HT-29 (cell line): Measurements from ENCODE around the gene ADAMTSL1. TPM values are rescaled to one million over a fixed set of nuclear protein-coding genes. Genes with fewer than 3 reads are reported as not detected.

Experiments used
- DNase-seq: peaks from one replicate; pipeline ENCODE4 v3.0.0-alpha.2; 2015; ENCODE audit warnings: low spot score
- total RNA-seq: library from RNA; depleted of rRNA; stranded (reverse); fragments of >200 nt; shearing (Covaris generic); gene quantifications from 2 replicates; pipeline ENCODE4 v1.2.3, GENCODE V29; 2014

The ADAMTSL1 gene
- total RNA-seq, 1 experiment from 2014 or later, result not detected

- DNase-seq, result no peak
Observed at GRCh38 chr9:18700714-18701113, 226.8 kb downstream of the ADAMTSL1 start.

GRCh38 chr9:18703151-18703900 lies 229.4 kb downstream of the ADAMTSL1 start:
- DNase-seq, result no peak

DNA sequence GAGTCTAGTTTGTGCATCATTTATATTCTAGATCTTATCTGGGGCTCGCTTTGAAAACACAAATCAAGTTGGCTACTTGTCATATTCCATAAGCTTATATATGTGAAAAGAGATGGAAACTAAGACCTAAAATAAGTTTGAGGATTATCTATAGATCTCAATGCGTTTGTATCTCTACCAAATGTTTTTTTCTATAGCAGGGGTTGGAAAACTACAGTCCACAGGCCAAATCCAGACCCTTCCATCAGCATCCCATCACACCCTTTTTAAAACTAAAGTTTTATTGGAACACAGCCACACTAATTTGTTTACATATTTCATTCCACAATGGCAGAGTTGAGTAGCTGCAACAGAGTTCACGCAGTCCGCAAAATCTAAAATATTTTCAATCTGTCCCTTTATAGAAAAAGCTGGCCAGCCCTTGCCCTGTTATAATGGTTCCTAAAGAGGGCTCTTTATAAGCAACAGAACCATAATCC lies 230.0 kb downstream of the ADAMTSL1 start:
- no peak for DNase-seq

DNA sequence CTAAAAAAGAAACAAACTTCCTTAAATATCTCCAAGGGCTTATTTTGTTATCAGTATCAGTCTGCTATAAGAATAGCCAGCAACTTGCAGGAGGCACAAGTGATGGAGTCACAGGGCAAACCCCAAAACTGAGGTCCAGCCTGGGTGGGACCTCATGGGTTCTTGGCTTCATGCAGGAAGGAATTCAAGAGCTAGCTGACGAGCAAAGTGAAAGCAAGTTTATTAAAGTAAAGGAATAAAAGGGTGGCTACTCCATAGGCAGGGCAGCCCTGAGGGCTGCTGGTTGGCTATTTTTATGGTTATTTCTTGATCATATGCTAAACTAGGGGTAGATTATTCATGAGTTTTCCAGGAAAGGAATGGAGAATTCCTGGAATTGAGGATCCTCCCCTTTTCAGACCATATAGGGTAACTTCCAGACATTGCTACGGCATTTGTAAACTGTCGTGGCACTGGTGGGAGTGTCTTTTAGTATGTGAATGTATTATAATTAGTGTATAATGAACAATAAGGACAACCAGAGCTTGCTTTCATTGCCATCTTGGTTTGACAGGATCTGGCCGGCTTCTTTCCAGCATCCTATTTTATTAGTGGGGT lies 231.9 kb downstream of the ADAMTSL1 start:
- DNase-seq, result no peak

DNA sequence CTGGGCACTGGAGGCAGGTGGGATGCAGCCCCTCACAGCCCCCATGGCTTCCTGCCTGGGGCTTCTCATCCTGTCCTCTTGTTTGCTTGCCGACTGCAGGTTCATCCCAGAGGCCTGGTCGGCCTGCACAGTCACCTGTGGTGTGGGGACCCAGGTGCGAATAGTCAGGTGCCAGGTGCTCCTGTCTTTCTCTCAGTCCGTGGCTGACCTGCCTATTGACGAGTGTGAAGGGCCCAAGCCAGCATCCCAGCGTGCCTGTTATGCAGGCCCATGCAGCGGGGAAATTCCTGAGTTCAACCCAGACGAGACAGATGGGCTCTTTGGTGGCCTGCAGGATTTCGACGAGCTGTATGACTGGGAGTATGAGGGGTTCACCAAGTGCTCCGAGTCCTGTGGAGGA lies 232.7 kb downstream of the ADAMTSL1 start:
- DNase-seq, result no peak

GRCh38 chr9:18707061-18707461 lies 233.1 kb downstream of the ADAMTSL1 start:
- DNase-seq, result no peak

GRCh38 chr9:18707489-18708205 lies 233.7 kb downstream of the ADAMTSL1 start:
- DNase-seq, result no peak

- no peak for DNase-seq
Observed at GRCh38 chr9:18708429-18708828, 234.5 kb downstream of the ADAMTSL1 start.

DNA sequence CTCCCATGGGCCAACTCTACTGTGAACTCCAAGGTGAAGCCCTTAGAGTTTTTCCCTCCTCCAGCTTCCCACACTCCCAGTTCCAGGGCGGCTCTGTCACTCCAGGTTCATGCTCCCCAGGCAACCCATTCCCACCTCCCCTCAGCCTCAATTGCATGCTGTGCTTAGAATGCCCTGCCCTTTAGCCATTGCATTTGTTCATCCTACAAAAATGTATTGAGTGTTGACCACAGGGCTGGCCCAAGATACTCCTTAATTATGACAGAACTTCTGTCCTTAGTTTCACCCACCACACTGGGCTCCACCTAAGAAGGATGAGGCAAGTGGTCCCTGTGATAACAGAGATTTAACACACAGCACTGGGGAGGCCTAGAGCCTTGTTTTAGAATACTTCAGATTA lies 236.1 kb downstream of the ADAMTSL1 start:
- DNase-seq, result no peak

GRCh38 chr9:18717759-18718158 lies 243.8 kb downstream of the ADAMTSL1 start:
- no peak for DNase-seq

GRCh38 chr9:18718393-18718792 lies 244.4 kb downstream of the ADAMTSL1 start:
- DNase-seq, result no peak

DNA sequence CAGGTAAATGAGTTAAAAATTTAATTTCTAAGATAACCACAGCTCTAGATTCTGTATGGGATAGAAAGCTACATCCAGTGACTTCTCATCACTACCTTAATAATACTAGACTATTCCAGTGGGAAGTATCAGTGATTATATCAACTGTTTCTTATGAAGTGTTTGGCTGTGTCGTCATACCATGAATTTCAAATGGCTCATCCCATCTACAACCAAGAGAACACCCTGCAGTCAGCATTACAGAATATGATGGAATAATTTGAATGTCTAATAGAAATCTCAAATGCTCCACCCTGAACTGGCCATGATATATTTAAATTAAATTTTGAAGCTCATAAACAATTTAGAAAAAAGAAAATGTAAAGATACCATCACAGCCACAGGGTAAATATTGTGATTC lies 245.0 kb downstream of the ADAMTSL1 start:
- no peak for DNase-seq

GRCh38 chr9:18720691-18721090 lies 246.7 kb downstream of the ADAMTSL1 start:
- no peak for DNase-seq

- no peak for DNase-seq
Observed at GRCh38 chr9:18721267-18721994, 247.5 kb downstream of the ADAMTSL1 start.

GRCh38 chr9:18721995-18722310 lies 248.0 kb downstream of the ADAMTSL1 start:
- DNase-seq, result no peak

- no peak for DNase-seq
Observed at GRCh38 chr9:18722882-18723281, 248.9 kb downstream of the ADAMTSL1 start.

GRCh38 chr9:18723366-18723765 lies 249.4 kb downstream of the ADAMTSL1 start:
- DNase-seq, result no peak

DNA sequence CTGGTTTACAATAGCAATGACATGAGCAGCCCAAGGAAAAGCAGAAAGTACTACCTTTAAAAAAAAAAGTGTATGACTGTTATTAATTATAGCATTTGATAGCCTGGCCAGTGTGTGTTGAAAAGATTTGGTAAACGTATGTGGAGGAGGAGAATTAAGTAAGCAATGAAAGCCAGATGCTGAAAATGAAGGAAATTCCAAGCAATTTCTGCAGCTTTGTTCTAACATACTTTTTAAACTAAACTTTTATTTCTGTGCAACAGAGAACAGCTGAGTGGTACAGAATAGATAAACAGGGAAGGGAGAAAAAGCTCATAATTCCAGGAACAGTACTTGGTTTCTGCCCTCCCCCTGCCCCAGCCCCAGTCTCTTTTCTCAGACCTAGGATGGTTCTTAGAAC lies 252.6 kb downstream of the ADAMTSL1 start:
- no peak for DNase-seq

DNA sequence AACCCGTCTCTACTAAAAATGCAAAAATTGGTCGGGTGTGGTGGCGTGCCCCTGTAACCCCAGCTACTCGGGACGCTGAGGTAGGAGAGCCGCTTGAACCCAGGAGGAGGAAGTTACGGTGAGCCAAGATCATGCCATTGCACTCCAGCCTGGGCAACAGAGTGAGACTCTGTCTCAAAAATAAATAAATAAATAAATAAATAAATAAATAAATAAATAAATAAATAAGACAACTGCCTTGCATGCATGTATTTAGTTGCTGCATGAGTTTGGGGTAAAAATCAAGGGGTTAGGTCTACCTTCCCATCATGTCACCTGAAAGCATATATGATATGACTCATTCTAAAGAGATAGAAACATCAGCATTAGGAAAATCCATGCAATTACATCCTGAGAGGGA lies 254.0 kb downstream of the ADAMTSL1 start:
- no peak for DNase-seq

GRCh38 chr9:18728642-18729041 lies 254.7 kb downstream of the ADAMTSL1 start:
- DNase-seq, result no peak

DNA sequence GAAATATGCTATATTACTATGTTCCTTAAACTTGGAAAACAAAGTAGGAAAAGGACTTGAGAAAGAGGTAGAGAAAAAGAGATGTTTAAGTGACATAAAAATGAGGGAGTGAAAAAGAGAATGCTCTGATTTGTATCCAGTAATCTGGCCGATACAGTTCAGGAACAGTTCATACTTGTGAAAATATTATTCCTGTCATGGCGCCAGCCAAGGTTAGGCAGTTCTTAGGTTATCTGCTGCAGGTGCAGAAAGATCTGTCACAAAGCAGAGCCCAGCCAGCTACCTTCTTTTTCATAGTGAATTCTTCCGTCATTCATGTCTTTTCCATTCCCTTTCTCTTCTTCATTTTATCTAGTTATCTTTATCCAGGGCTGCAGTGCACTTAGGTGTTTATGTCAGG lies 256.3 kb downstream of the ADAMTSL1 start:
- DNase-seq, result no peak

DNA sequence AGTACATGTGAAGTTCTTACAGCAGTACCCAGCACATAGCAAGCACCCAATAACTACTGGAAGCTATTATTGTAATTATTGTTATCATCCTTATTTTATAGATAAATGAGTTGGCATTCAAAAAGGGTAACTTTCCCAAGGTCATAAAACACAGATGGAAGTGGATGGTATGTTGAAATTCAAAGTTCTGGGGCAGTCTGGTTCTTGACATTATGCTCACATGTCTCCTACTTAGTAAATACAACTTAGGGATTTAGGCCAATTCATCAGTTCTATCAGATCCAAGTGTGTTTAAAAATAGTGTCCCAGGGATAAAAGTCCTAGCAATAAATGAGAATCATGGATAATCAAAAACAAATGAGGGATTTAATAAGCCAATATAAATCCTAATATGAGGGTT lies 265.2 kb downstream of the ADAMTSL1 start:
- DNase-seq, result no peak
